ENCODE data around the gene LEO1.

LEO1 gene

DNA sequence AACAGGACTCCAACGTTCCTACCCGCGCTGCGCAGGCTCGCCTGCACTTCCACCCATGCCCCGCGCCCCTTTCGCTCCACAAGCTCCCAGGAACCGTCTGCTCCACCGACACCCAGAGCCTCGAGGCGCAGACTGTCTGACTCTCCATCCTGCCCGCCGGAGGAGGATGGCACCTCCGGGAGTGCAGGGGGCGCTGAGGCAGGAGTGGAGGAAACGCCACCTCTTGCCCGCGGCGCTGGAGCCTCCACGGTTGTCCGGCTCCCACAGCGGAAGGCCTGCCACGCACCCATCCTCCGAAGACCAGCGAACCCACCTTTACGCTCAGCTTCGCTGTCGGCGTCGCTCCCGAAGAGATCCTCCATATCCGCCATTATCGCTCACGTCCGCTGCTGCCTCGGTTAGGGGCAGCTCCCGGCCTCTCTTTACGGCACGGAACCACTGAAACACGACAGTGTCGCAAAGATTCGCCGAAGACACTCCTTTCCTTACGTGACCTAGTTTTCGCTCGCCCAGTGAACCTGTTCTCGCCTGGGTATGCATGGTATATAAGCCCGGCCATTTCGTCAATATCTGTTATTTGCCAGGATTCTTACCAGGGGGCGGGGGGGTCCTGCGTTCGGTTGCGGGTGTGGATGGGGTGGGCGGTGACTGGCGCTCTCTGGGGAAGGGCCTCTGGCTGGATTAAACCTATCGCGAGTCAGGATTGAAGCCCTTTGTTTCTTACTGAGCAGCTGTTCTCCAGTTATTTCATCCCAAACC lies at the start of gene LEO1:
LEO1 (minus strand) TSS at position 404 of the 759 bp plus-strand sequence; CDS start at position 371, 33 bp downstream.
- peaks cover 20% of the 10 kb centered on the region for H3K4me1 ChIP-seq (ENCODE audit: insufficient read depth, low read length, severe bottlenecking)
- peaks cover 46% of the 10 kb centered on the region for H3K79me2 ChIP-seq (ENCODE audit: insufficient read depth, low read length)
- peaks cover 6% of the 10 kb centered on the region for H3K9me3 ChIP-seq (ENCODE audit: low read length)
- peak within 1 kb of the TSS; percentile 59 for H3K27ac ChIP-seq (ENCODE audit: low read depth, low read length, poor library complexity, severe bottlenecking)
- TF ChIP-seq EZH2 (IDR thresholded peaks at IDR 0.05; ENCODE audit: borderline replicate concordance, low read length), result no peak
- TF ChIP-seq, protein P1, sequence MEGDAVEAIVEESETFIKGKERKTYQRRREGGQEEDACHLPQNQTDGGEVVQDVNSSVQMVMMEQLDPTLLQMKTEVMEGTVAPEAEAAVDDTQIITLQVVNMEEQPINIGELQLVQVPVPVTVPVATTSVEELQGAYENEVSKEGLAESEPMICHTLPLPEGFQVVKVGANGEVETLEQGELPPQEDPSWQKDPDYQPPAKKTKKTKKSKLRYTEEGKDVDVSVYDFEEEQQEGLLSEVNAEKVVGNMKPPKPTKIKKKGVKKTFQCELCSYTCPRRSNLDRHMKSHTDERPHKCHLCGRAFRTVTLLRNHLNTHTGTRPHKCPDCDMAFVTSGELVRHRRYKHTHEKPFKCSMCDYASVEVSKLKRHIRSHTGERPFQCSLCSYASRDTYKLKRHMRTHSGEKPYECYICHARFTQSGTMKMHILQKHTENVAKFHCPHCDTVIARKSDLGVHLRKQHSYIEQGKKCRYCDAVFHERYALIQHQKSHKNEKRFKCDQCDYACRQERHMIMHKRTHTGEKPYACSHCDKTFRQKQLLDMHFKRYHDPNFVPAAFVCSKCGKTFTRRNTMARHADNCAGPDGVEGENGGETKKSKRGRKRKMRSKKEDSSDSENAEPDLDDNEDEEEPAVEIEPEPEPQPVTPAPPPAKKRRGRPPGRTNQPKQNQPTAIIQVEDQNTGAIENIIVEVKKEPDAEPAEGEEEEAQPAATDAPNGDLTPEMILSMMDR (IDR thresholded peaks at IDR 0.05; ENCODE audit: low read length), result peak; percentile 45
- H2AFZ ChIP-seq (ENCODE audit: low read length), result peak within 1 kb of the TSS; percentile 67
- peak within 1 kb of the TSS; percentile 85 for H3K4me2 ChIP-seq (ENCODE audit: low read length)
- no peaks in the 10 kb centered on the region for H4K20me1 ChIP-seq (ENCODE audit: insufficient read depth, low read length)
- peak within 1 kb of the TSS; percentile 97 for H3K9ac ChIP-seq (ENCODE audit: low read length)
- H3F3A ChIP-seq (ENCODE audit: insufficient read depth, low read length), result no peaks in the 10 kb centered on the region
- no peaks in the 10 kb centered on the region for H3K9me2 ChIP-seq (ENCODE audit: low read depth, low read length)
- peaks cover 10% of the 10 kb centered on the region for H3K36me3 ChIP-seq (ENCODE audit: insufficient read depth, low read length)
- peak within 1 kb of the TSS; percentile 97 for H3K4me3 ChIP-seq (ENCODE audit: low read depth, low read length, poor library complexity, severe bottlenecking)
- H3K27me3 ChIP-seq (ENCODE audit: insufficient read depth, low read length), result no peaks in the 10 kb centered on the region

DNA sequence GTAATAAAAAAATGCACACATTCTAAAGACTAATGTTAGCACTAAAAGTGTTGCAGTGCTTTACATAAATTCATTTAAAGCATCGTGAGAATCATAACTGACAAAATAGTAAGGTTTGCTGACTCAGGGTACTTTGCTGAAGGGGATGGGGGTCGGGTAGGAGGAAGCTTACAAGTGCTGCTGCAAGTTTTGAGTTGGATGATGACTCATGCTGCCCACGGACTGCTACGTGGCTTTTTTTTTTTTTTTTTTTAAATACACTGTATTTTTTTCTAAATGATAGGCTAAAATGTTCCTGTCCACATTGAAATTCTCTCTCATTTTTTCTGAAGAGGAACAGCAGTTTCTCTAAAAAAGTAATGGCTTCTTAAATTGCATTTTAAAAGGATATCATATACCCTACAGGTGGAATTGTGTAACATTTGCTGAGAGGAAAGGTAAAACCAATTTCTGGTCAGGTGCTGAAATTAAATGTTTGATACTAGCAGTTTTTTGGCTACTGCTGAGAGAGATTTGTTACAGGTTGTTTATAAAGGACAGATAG lies 49.6 kb upstream of the LEO1 start:
- H4K20me1 ChIP-seq (ENCODE audit: insufficient read depth, low read length), result no peaks in the 10 kb centered on the region
- no peaks in the 10 kb centered on the region for H3K36me3 ChIP-seq (ENCODE audit: insufficient read depth, low read length)
- peak overlapping the region; percentile 84 for H3K27ac ChIP-seq (ENCODE audit: low read depth, low read length, poor library complexity, severe bottlenecking)
- H3K4me3 ChIP-seq (ENCODE audit: low read depth, low read length, poor library complexity, severe bottlenecking), result peak overlapping the region; percentile 78
- peaks cover 60% of the 10 kb centered on the region for H3K79me2 ChIP-seq (ENCODE audit: insufficient read depth, low read length)
- peaks cover 35% of the 10 kb centered on the region for H3K4me1 ChIP-seq (ENCODE audit: insufficient read depth, low read length, severe bottlenecking)
- peak overlapping the region; percentile 74 for H3K9ac ChIP-seq (ENCODE audit: low read length)
- H2AFZ ChIP-seq (ENCODE audit: low read length), result no peak overlapping the region
- peak overlapping the region; percentile 61 for H3K4me2 ChIP-seq (ENCODE audit: low read length)
- H3K27me3 ChIP-seq (ENCODE audit: insufficient read depth, low read length), result no peaks in the 10 kb centered on the region
- H3F3A ChIP-seq (ENCODE audit: insufficient read depth, low read length), result no peaks in the 10 kb centered on the region
- H3K9me3 ChIP-seq (ENCODE audit: low read length), result no peaks in the 10 kb centered on the region
- no peaks in the 10 kb centered on the region for H3K9me2 ChIP-seq (ENCODE audit: low read depth, low read length)
- TF ChIP-seq, protein P1 (IDR thresholded peaks at IDR 0.05; ENCODE audit: low read length), result 0 out of 2 replicates have a peak, but pooled peaks have one; percentile 5
- TF ChIP-seq EZH2 (IDR thresholded peaks at IDR 0.05; ENCODE audit: borderline replicate concordance, low read length), result no peak

DNA sequence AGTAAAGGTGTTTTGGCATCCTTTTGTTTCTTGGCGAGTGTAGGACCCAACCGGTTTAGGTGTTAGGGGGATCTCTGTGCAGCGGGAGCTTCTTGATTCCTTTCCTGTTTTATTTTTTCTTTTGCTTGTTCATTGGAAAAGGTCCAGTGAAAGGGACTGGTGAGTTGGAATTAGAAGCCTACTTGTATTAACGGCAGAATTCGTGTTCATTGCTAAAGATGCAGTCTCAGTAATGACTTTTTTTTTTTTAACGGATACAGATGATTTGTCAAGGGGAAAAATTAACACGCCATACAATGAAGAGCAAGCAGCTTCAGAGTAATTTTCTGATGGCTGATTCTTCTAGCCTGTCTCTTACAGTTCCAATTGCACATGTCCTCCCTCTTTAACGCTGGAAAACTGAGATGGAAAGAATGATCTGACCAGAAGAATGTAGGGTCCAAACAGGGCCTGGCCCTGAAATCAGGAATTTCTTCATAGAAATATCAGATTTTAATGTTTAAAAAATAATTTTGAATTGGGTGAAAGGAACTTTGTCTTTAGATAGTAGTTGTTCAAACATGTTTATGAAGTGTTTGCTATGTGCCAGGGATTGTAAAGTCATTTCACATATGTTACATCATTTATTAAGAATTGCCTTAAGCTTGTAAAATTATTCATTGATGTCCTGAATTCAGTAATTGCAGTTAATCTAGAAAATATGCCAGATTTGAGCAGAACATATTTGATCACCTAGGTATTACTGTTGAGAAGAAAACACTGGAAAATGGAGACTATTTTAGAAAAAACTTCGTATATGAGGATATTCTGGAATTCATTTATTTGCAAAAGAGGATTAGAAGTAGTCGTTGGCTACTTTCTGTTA lies 48.9 kb upstream of the LEO1 start:
- H3K79me2 ChIP-seq (ENCODE audit: insufficient read depth, low read length), result peaks cover 53% of the 10 kb centered on the region
- H3K4me3 ChIP-seq (ENCODE audit: low read depth, low read length, poor library complexity, severe bottlenecking), result peak overlapping the region; percentile 78
- no peaks in the 10 kb centered on the region for H3F3A ChIP-seq (ENCODE audit: insufficient read depth, low read length)
- no peaks in the 10 kb centered on the region for H3K27me3 ChIP-seq (ENCODE audit: insufficient read depth, low read length)
- H2AFZ ChIP-seq (ENCODE audit: low read length), result no peak overlapping the region
- H3K36me3 ChIP-seq (ENCODE audit: insufficient read depth, low read length), result no peaks in the 10 kb centered on the region
- no peaks in the 10 kb centered on the region for H3K9me3 ChIP-seq (ENCODE audit: low read length)
- H3K27ac ChIP-seq (ENCODE audit: low read depth, low read length, poor library complexity, severe bottlenecking), result peak overlapping the region; percentile 84
- no peaks in the 10 kb centered on the region for H3K9me2 ChIP-seq (ENCODE audit: low read depth, low read length)
- peak overlapping the region; percentile 61 for H3K4me2 ChIP-seq (ENCODE audit: low read length)
- no peaks in the 10 kb centered on the region for H4K20me1 ChIP-seq (ENCODE audit: insufficient read depth, low read length)
- peak overlapping the region; percentile 74 for H3K9ac ChIP-seq (ENCODE audit: low read length)
- peaks cover 35% of the 10 kb centered on the region for H3K4me1 ChIP-seq (ENCODE audit: insufficient read depth, low read length, severe bottlenecking)
- TF ChIP-seq, protein P1 (IDR thresholded peaks at IDR 0.05; ENCODE audit: low read length), result no peak
- TF ChIP-seq EZH2 (IDR thresholded peaks at IDR 0.05; ENCODE audit: borderline replicate concordance, low read length), result no peak
